Measurements from ENCODE around the gene HYOU1. TPM values are rescaled to one million over a fixed set of nuclear protein-coding genes. Genes with fewer than 3 reads are reported as not detected.
"Not testable (repeated sequence)": the region's sequence is repeated elsewhere in the genome, so short reads cannot be mapped to it uniquely, and the experiment has no call there.

Gene HYOU1
- total RNA-seq, 1 experiment from 2014 or later = 117 TPM

DNA sequence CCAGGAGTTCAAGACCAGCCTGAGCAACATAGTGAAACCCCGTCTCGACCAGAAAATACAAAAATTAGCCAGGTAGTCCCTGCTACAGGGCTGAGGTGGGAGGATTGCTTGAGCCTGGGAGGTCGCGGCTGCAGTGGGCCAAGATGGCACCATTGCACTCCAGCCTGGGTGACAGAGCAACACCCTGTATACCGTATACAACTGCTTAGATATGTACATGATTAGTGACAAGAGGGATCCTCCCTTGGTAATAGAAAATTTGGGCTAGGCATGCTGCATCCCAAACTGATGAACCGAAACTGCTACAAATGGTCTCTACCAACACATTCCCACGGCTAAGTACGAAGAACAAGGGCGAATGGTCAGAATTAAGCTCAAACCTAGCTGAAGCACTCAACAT lies 14.1 kb downstream of the HYOU1 start:
- CTCF ChIA-PET = interaction anchor here (0.6 kb wide), 1 partner anchor 332 kb away, joined by 3 read pairs; no protein-coding TSS in a partner anchor
- H2AFZ ChIP-seq = no peak overlapping the region
- 0 out of 2 replicates have a peak, but pooled peaks cover 7% of the 10 kb centered on the region for H3K36me3 ChIP-seq (ENCODE audit: low read depth)
- TF ChIP-seq EZH2 (IDR thresholded peaks at IDR 0.05; ENCODE audit: low read depth) (no peak), CTCF (conservative IDR thresholded peaks at IDR 0.05) (no peak)
- H3K27ac ChIP-seq = no peak overlapping the region
- DNase-seq = peak in 1 of 2 experiments; percentile 26
- POLR2A ChIA-PET (ENCODE audit: unreplicated experiment) = interaction anchor here (0.6 kb wide), 1 partner anchor 164 kb away, joined by 5 read pairs; no protein-coding TSS in a partner anchor
- H3K79me2 ChIP-seq (ENCODE audit: low read depth) = no peaks in the 10 kb centered on the region
- H3F3A ChIP-seq (ENCODE audit: insufficient read depth, low read depth) = peaks cover 26% of the 10 kb centered on the region
- no peak overlapping the region for H3K4me2 ChIP-seq
- no peaks in the 10 kb centered on the region for H4K20me1 ChIP-seq (ENCODE audit: insufficient read depth)
- no TSS peak for BruUV-seq (replicated peaks)
- no peaks in the 10 kb centered on the region for H3K9me2 ChIP-seq (ENCODE audit: insufficient read depth)
- intact Hi-C loops (cut with micrococcal nuclease; ENCODE audit: unreplicated experiment) = no loop called here
- H3K27me3 ChIP-seq (ENCODE audit: insufficient read depth, low read depth) = no peaks in the 10 kb centered on the region
- H3K4me1 ChIP-seq (replicated peaks; ENCODE audit: insufficient read depth) = no peaks in the 10 kb centered on the region
- no peak overlapping the region for H3K4me3 ChIP-seq
- H3K9me3 ChIP-seq (ENCODE audit: insufficient read depth, low read depth) = no peaks in the 10 kb centered on the region

- TF ChIP-seq CTCF (conservative IDR thresholded peaks at IDR 0.05) (no peak), EZH2 (IDR thresholded peaks at IDR 0.05; ENCODE audit: low read depth) (no peak)
- ChIA-PET CTCF (interaction anchor here (0.6 to 0.7 kb wide), 2 partner anchors 333 to 964 kb away, joined by 3 to 15 read pairs; no protein-coding TSS in a partner anchor), POLR2A (ENCODE audit: unreplicated experiment) (no interaction called here)
- no peak overlapping the region for H2AFZ ChIP-seq
- no peaks in the 10 kb centered on the region for H3K9me2 ChIP-seq (ENCODE audit: insufficient read depth)
- no peaks in the 10 kb centered on the region for H3K79me2 ChIP-seq (ENCODE audit: low read depth)
- no peak overlapping the region for H3K4me3 ChIP-seq
- H3K4me2 ChIP-seq = no peak overlapping the region
- H3K36me3 ChIP-seq (ENCODE audit: low read depth) = no peaks in the 10 kb centered on the region
- no peaks in the 10 kb centered on the region for H4K20me1 ChIP-seq (ENCODE audit: insufficient read depth)
- peak in 1 of 2 experiments; percentile 35 for DNase-seq
- intact Hi-C loops (cut with micrococcal nuclease; ENCODE audit: unreplicated experiment) = no loop called here
- H3K9me3 ChIP-seq (ENCODE audit: insufficient read depth, low read depth) = no peaks in the 10 kb centered on the region
- no peak overlapping the region for H3K27ac ChIP-seq
- peaks cover 26% of the 10 kb centered on the region for H3F3A ChIP-seq (ENCODE audit: insufficient read depth, low read depth)
- no peaks in the 10 kb centered on the region for H3K27me3 ChIP-seq (ENCODE audit: insufficient read depth, low read depth)
- BruUV-seq (replicated peaks) = no TSS peak
- H3K4me1 ChIP-seq (replicated peaks; ENCODE audit: insufficient read depth) = no peaks in the 10 kb centered on the region
Measured at GRCh38 chr11:119041821-119042514, 15.0 kb downstream of the HYOU1 start.

- H3K79me2 ChIP-seq (ENCODE audit: low read depth); H3K4me2 ChIP-seq; H3K27me3 ChIP-seq (ENCODE audit: insufficient read depth, low read depth); H3K9me3 ChIP-seq (ENCODE audit: insufficient read depth, low read depth); H3K36me3 ChIP-seq (ENCODE audit: low read depth); H2AFZ ChIP-seq; H3K27ac ChIP-seq; CTCF ChIA-PET; DNase-seq; BruUV-seq (replicated peaks); H3K4me3 ChIP-seq; intact Hi-C loops (cut with micrococcal nuclease; ENCODE audit: unreplicated experiment); POLR2A ChIA-PET (ENCODE audit: unreplicated experiment); H3K9me2 ChIP-seq (ENCODE audit: insufficient read depth); H4K20me1 ChIP-seq (ENCODE audit: insufficient read depth); H3K4me1 ChIP-seq (replicated peaks; ENCODE audit: insufficient read depth): not testable (repeated sequence)
- peaks cover 25% of the 10 kb centered on the region for H3F3A ChIP-seq (ENCODE audit: insufficient read depth, low read depth)
Measured at GRCh38 chr11:119039471-119039870, 17.5 kb downstream of the HYOU1 start.
